ENCODE measurements around the gene NKX2-3. TPM values are rescaled to one million over a fixed set of nuclear protein-coding genes. Genes with fewer than 3 reads are reported as not detected.

Gene NKX2-3
- total RNA-seq, 1 experiment from 2014 or later = 0.15 TPM

DNA sequence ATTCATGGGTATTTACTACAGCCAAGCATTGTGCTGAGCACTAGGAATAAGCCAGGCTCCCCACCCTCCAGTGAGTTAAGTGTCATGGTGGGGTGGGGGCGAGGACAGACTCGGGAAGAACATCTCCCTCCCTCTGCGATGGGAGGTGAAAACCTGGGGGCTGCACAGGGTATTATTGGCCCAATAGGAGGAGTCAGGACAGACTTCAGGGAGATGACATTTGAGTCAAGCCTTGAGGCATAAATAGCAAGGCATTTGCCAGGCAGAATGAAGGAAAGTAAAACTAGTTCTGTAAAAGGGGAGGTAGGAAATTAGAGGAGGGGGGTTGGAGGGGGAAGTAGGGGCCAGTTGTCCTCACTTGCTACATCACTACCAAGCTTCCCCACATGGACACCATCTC, 18.9 kb downstream of the NKX2-3 start:
- ATAC-seq = no peak
- ChIA-PET POLR2A (no interaction called here), CTCF (interaction anchor here (0.7 to 1.0 kb wide), 2 partner anchors 108 to 116 kb away, joined by 3 to 4 read pairs; no protein-coding TSS in a partner anchor)
- no TSS peak for BruUV-seq (replicated peaks)
- in situ Hi-C loops (cut with HindIII; ENCODE audit: low pct_unique_long_range_greater_than_20kb, low sequenced_read_pairs) (no loop called here), intact Hi-C loops (cut with micrococcal nuclease; ENCODE audit: unreplicated experiment) (no loop called here)
- Histone ChIP-seq H3K36me3 (ENCODE audit: control insufficient read depth, insufficient read depth, low read length) (no peaks in the 10 kb centered on the region), H3K4me1 (ENCODE audit: control insufficient read depth, insufficient read depth, low read length) (no peaks in the 10 kb centered on the region; the same call in 1 of the 2 replicates), H3K27ac (ENCODE audit: low read length) (no peak overlapping the region), H3K27me3 (ENCODE audit: control insufficient read depth, insufficient read depth, low read length) (peaks cover 16% of the 10 kb centered on the region), H3K9me3 (ENCODE audit: control insufficient read depth, insufficient read depth, low read depth, low read length) (no peaks in the 10 kb centered on the region), H3K4me3 (ENCODE audit: low read depth in 2 of 2, low read length in 2 of 2) (no peak overlapping the region)
- no peak for DNase-seq (ENCODE audit: low read depth, low spot score)
- TF ChIP-seq POLR2AphosphoS5 (IDR thresholded peaks at IDR 0.05; ENCODE audit: low read depth, low read length) = no peak
- TF ChIP-seq, protein P1, sequence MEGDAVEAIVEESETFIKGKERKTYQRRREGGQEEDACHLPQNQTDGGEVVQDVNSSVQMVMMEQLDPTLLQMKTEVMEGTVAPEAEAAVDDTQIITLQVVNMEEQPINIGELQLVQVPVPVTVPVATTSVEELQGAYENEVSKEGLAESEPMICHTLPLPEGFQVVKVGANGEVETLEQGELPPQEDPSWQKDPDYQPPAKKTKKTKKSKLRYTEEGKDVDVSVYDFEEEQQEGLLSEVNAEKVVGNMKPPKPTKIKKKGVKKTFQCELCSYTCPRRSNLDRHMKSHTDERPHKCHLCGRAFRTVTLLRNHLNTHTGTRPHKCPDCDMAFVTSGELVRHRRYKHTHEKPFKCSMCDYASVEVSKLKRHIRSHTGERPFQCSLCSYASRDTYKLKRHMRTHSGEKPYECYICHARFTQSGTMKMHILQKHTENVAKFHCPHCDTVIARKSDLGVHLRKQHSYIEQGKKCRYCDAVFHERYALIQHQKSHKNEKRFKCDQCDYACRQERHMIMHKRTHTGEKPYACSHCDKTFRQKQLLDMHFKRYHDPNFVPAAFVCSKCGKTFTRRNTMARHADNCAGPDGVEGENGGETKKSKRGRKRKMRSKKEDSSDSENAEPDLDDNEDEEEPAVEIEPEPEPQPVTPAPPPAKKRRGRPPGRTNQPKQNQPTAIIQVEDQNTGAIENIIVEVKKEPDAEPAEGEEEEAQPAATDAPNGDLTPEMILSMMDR (IDR thresholded peaks at IDR 0.05) = no peak
- TF ChIP-seq, protein P2, sequence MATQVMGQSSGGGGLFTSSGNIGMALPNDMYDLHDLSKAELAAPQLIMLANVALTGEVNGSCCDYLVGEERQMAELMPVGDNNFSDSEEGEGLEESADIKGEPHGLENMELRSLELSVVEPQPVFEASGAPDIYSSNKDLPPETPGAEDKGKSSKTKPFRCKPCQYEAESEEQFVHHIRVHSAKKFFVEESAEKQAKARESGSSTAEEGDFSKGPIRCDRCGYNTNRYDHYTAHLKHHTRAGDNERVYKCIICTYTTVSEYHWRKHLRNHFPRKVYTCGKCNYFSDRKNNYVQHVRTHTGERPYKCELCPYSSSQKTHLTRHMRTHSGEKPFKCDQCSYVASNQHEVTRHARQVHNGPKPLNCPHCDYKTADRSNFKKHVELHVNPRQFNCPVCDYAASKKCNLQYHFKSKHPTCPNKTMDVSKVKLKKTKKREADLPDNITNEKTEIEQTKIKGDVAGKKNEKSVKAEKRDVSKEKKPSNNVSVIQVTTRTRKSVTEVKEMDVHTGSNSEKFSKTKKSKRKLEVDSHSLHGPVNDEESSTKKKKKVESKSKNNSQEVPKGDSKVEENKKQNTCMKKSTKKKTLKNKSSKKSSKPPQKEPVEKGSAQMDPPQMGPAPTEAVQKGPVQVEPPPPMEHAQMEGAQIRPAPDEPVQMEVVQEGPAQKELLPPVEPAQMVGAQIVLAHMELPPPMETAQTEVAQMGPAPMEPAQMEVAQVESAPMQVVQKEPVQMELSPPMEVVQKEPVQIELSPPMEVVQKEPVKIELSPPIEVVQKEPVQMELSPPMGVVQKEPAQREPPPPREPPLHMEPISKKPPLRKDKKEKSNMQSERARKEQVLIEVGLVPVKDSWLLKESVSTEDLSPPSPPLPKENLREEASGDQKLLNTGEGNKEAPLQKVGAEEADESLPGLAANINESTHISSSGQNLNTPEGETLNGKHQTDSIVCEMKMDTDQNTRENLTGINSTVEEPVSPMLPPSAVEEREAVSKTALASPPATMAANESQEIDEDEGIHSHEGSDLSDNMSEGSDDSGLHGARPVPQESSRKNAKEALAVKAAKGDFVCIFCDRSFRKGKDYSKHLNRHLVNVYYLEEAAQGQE (IDR thresholded peaks at IDR 0.05; ENCODE audit: insufficient read depth in 1 of 2, low read depth in 2 of 2, low read length in 1 of 2) = no peak
- TF ChIP-seq TCF7L2 (IDR thresholded peaks at IDR 0.05; ENCODE audit: low read depth, low read length) = no peak
- TF ChIP-seq SIN3A (IDR thresholded peaks at IDR 0.05; ENCODE audit: borderline replicate concordance, insufficient read depth, low read depth, low read length) = no peak

DNA sequence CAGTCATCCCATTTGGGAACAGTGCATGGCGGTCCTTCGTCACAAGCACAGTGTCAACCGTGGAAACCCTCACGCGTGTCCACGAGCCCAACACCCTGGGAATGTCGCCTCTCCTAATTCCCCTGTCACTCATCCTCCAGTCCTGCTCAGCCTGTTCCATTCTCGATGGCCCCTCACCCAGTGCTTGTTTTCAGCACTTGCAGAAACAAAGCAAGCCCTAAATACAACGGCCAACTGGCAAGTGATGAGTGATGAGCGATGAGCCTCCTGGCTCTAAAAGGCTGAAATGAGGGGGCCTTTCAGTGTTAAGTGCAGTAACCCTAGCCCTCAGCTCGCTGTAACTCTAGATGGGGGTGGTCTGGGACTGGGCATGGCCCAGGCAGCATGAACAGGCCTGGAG, 22.6 kb downstream of the NKX2-3 start:
- Histone ChIP-seq H3K27me3 (ENCODE audit: control insufficient read depth, insufficient read depth, low read length) (peaks cover 7% of the 10 kb centered on the region), H3K4me1 (ENCODE audit: control insufficient read depth, insufficient read depth, low read length) (no peaks in the 10 kb centered on the region), H3K9me3 (ENCODE audit: control insufficient read depth, insufficient read depth, low read depth, low read length) (no peaks in the 10 kb centered on the region), H3K36me3 (ENCODE audit: control insufficient read depth, insufficient read depth, low read length) (no peaks in the 10 kb centered on the region), H3K4me3 (ENCODE audit: low read depth in 2 of 2, low read length in 2 of 2) (no peak overlapping the region), H3K27ac (ENCODE audit: low read length) (no peak overlapping the region)
- CTCF ChIA-PET = no interaction called here
- intact Hi-C loops (cut with micrococcal nuclease; ENCODE audit: unreplicated experiment) (no loop called here), in situ Hi-C loops (cut with HindIII; ENCODE audit: low pct_unique_long_range_greater_than_20kb, low sequenced_read_pairs) (no loop called here)
- no peak for TF ChIP-seq POLR2AphosphoS5 (IDR thresholded peaks at IDR 0.05; ENCODE audit: low read depth, low read length)
- no peak for TF ChIP-seq TCF7L2 (IDR thresholded peaks at IDR 0.05; ENCODE audit: low read depth, low read length)
- TF ChIP-seq, protein P1 (IDR thresholded peaks at IDR 0.05) = no peak
- TF ChIP-seq, protein P2 (IDR thresholded peaks at IDR 0.05; ENCODE audit: insufficient read depth in 1 of 2, low read depth in 2 of 2, low read length in 1 of 2) = no peak
- no peak for TF ChIP-seq SIN3A (IDR thresholded peaks at IDR 0.05; ENCODE audit: borderline replicate concordance, insufficient read depth, low read depth, low read length)
- no peak for DNase-seq (ENCODE audit: low read depth, low spot score)
- no peak for ATAC-seq
- no TSS peak for BruUV-seq (replicated peaks)
- POLR2A ChIA-PET = interaction anchor here (0.5 kb wide), 1 partner anchor 26 kb away, joined by 3 read pairs; no protein-coding TSS in a partner anchor

All from Panc1 (cell line).